ENCODE results near the gene FAM219B. TPM values are rescaled to one million over a fixed set of nuclear protein-coding genes. Genes with fewer than 3 reads are reported as not detected.
"Not testable (repeated sequence)": the region's sequence is repeated elsewhere in the genome, so short reads cannot be mapped to it uniquely, and the experiment has no call there.

Gene FAM219B
- total and polyA plus RNA-seq, 8 donors: 12.3 to 85.3 (median 40.3) TPM

- WGBS, 5 donors: 65 to 77% (median 68%) methylated on average over 8 of the region's 8 CpGs
- H3K36me3 ChIP-seq: peaks cover 71 to 100% (median 100%) of the 10 kb centered on the region in 4 donors
- H3K27ac ChIP-seq: no peak overlapping the region
- TF ChIP-seq EP300 (IDR thresholded peaks at IDR 0.05) (no peak), CTCF (IDR thresholded peaks at IDR 0.05) (no peak), POLR2AphosphoS5 (IDR thresholded peaks at IDR 0.05) (no peak), POLR2A (IDR thresholded peaks at IDR 0.05) (no peak)
- intact Hi-C loops (cut with DNase I; ENCODE audit: low total_unique reads): no loop called here
- H3K9me3 ChIP-seq: no peaks in the 10 kb centered on the region
- no peaks in the 10 kb centered on the region for H3K4me1 ChIP-seq
- H3K4me3 ChIP-seq: no peak overlapping the region
- no peaks in the 10 kb centered on the region for H3K27me3 ChIP-seq
- no peak for DNase-seq
These were observed 13.8 kb upstream of the FAM219B start for GRCh38 chr15:74920456-74920855.

GRCh38 chr15:74917676-74918075, 11.0 kb upstream of the FAM219B start:
- H3K27me3 ChIP-seq: no peaks in the 10 kb centered on the region
- intact Hi-C loops (cut with DNase I; ENCODE audit: low total_unique reads): no loop called here
- no peaks in the 10 kb centered on the region for H3K9me3 ChIP-seq
- TF ChIP-seq CTCF (IDR thresholded peaks at IDR 0.05) (no peak), POLR2AphosphoS5 (IDR thresholded peaks at IDR 0.05) (no peak), POLR2A (IDR thresholded peaks at IDR 0.05) (no peak), EP300 (IDR thresholded peaks at IDR 0.05) (no peak)
- peaks cover 66 to 100% (median 99%) of the 10 kb centered on the region in 4 donors for H3K36me3 ChIP-seq
- no peak for DNase-seq
- 87 to 93% (median 91%) methylated on average over 6 of the region's 6 CpGs for WGBS, 5 donors
- H3K4me1 ChIP-seq: no peaks in the 10 kb centered on the region
- no peak overlapping the region for H3K27ac ChIP-seq
- H3K4me3 ChIP-seq: no peak overlapping the region

- H3K4me3 ChIP-seq; intact Hi-C loops (cut with DNase I; ENCODE audit: low total_unique reads); DNase-seq; H3K27ac ChIP-seq; H3K9me3 ChIP-seq; H3K4me1 ChIP-seq; H3K27me3 ChIP-seq: not testable (repeated sequence)
- WGBS, 5 donors: 95 to 98% (median 95%) methylated on average over 8 of the region's 8 CpGs
- H3K36me3 ChIP-seq: peaks cover 46 to 91% (median 81%) of the 10 kb centered on the region in 4 donors
These were observed 7.1 kb upstream of the FAM219B start for GRCh38 chr15:74913799-74914198.

- Histone ChIP-seq H3K36me3 (peaks cover 39 to 84% (median 73%) of the 10 kb centered on the region in 4 donors), H3K27ac (no peak overlapping the region), H3K9me3 (no peaks in the 10 kb centered on the region), H3K4me3 (no peak overlapping the region), H3K4me1 (no peaks in the 10 kb centered on the region), H3K27me3 (no peaks in the 10 kb centered on the region)
- intact Hi-C loops (cut with DNase I; ENCODE audit: low total_unique reads): no loop called here
- TF ChIP-seq CTCF (IDR thresholded peaks at IDR 0.05): no peak
- TF ChIP-seq POLR2AphosphoS5 (IDR thresholded peaks at IDR 0.05): no peak
- no peak for TF ChIP-seq POLR2A (IDR thresholded peaks at IDR 0.05)
- no peak for TF ChIP-seq EP300 (IDR thresholded peaks at IDR 0.05)
- no peak for DNase-seq
- WGBS, 5 donors: 84 to 91% (median 86%) methylated on average over 9 of the region's 9 CpGs
These were observed 6.4 kb upstream of the FAM219B start for GRCh38 chr15:74913041-74913440.

- no peak overlapping the region for H3K4me3 ChIP-seq
- intact Hi-C loops (cut with DNase I; ENCODE audit: low total_unique reads): no loop called here
- TF ChIP-seq POLR2AphosphoS5 (IDR thresholded peaks at IDR 0.05): no peak
- no peak for TF ChIP-seq POLR2A (IDR thresholded peaks at IDR 0.05)
- no peak for DNase-seq
- H3K4me1 ChIP-seq: peaks cover 17 to 34% (median 27%) of the 10 kb centered on the region in 4 donors
- H3K36me3 ChIP-seq: peaks cover 19 to 53% (median 43%) of the 10 kb centered on the region in 4 donors
- H3K9me3 ChIP-seq: no peaks in the 10 kb centered on the region
- H3K27me3 ChIP-seq: no peaks in the 10 kb centered on the region
- H3K27ac ChIP-seq: no peak overlapping the region
- WGBS, 5 donors: 74 to 89% (median 78%) methylated on average over 4 of the region's 4 CpGs
These were observed 2.0 kb upstream of the FAM219B start for GRCh38 chr15:74908635-74909034.

Measured in stomach (tissue), 9 donors.